Kidney epithelial cell (primary cell): Measurements from ENCODE around the gene CACNG4. TPM values are rescaled to one million over a fixed set of nuclear protein-coding genes. Genes with fewer than 3 reads are reported as not detected.

Source experiments
- DNase-seq: peaks from one replicate; pipeline ENCODE4 v3.0.0-alpha.2; 2010; ENCODE audit warnings: low read depth
- H3K27me3 ChIP-seq: 2 replicates; pipeline ENCODE4 v1.6.0; 2011; ENCODE audit warnings: low read length; ENCODE audit not compliant: control insufficient read depth, insufficient read depth
- H3K36me3 ChIP-seq: 2 replicates; pipeline ENCODE4 v1.5.1; 2011; ENCODE audit warnings: low read length; ENCODE audit not compliant: control insufficient read depth, insufficient read depth
- H3K4me3 ChIP-seq: 2 replicates; pipeline ENCODE4 v1.5.1; 2011; ENCODE audit warnings: low read depth, mild to moderate bottlenecking, control low read depth, low read length
- total RNA-seq: library from RNA; depleted of rRNA; stranded (reverse); fragments of >200 nt; gene quantifications from 2 replicates; pipeline ENCODE4 v1.2.3, GENCODE V29; 2015
- TF ChIP-seq, protein P1 (sequence below): IDR thresholded peaks from 2 replicates; pipeline ENCODE4 v1.5.1; 2011; ENCODE audit warnings: mild to moderate bottlenecking, moderate library complexity, low read length, control low read depth, inconsistent platforms; ENCODE audit not compliant: insufficient read depth, poor library complexity, severe bottlenecking

The CACNG4 gene
- total RNA-seq, 1 donor from 2014 or later: 0.84 TPM

DNA sequence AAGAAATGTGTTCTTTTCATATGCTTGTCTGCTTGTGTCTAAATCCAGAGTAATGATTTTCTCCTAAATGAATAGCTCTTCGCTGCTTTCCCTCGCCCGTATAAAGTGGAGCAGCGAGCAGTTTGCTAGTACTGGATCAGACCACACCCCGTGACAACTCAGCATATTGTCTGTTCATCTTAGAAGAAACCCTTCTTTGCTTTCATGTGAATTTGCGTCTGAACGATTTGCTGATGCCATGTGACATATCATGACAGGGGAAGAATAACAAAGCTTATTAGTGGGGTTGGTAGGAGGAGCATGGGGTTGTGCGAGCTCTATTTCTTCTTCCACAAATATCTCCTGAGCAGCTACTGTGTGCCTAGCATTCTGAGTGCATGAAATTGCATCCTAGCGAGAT, 44.1 kb upstream of the CACNG4 start:
- no peaks in the 10 kb centered on the region for H3K36me3 ChIP-seq
- TF ChIP-seq, protein P1, sequence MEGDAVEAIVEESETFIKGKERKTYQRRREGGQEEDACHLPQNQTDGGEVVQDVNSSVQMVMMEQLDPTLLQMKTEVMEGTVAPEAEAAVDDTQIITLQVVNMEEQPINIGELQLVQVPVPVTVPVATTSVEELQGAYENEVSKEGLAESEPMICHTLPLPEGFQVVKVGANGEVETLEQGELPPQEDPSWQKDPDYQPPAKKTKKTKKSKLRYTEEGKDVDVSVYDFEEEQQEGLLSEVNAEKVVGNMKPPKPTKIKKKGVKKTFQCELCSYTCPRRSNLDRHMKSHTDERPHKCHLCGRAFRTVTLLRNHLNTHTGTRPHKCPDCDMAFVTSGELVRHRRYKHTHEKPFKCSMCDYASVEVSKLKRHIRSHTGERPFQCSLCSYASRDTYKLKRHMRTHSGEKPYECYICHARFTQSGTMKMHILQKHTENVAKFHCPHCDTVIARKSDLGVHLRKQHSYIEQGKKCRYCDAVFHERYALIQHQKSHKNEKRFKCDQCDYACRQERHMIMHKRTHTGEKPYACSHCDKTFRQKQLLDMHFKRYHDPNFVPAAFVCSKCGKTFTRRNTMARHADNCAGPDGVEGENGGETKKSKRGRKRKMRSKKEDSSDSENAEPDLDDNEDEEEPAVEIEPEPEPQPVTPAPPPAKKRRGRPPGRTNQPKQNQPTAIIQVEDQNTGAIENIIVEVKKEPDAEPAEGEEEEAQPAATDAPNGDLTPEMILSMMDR: no peak
- peaks cover 5% of the 10 kb centered on the region for H3K27me3 ChIP-seq
- no peak for DNase-seq
- H3K4me3 ChIP-seq: no peak overlapping the region

DNA sequence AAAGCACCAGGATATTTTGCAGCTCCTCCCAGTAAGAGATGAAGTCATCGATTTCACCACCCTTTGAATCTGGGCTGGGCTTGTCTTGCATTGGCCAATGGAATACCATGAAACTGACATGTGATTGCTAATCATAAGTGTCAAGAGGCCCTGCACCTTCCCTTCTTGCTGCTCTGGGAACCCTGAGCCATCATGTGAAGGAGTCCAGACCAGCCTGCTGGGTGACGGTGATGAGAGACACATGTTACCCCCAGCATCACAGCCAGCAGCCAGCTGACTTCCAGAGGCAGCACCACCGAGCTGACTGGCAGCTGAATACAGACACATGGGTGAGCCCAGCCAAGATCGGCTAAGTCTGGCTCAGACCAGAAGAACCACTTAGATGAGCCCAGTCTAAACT, 43.6 kb upstream of the CACNG4 start:
- peaks cover 5% of the 10 kb centered on the region for H3K27me3 ChIP-seq
- no peak overlapping the region for H3K4me3 ChIP-seq
- TF ChIP-seq, protein P1: no peak
- DNase-seq: no peak
- H3K36me3 ChIP-seq: no peaks in the 10 kb centered on the region

DNA sequence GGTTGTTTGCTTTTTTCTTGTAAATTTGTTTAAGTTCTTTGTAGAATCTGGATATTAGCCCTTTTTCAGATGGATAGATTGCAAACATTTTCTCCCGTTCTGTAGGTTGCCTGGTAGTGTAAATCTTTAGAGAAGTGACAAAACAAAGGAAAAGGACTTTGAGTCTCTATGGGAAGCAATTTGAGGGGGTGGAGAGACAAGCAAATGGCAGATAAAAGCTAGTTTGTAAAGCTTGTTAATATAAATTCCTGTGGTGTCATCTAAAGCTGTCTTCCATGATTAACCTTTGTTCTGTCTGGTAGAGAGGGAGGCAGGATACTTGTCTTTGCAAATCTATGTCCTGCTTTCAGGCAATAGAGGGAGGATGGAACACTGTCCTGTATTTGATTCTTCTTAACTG, 40.6 kb upstream of the CACNG4 start:
- no peak for DNase-seq
- Histone ChIP-seq H3K27me3 (peaks cover 5% of the 10 kb centered on the region), H3K4me3 (no peak overlapping the region), H3K36me3 (no peaks in the 10 kb centered on the region)
- TF ChIP-seq, protein P1: no peak

DNA sequence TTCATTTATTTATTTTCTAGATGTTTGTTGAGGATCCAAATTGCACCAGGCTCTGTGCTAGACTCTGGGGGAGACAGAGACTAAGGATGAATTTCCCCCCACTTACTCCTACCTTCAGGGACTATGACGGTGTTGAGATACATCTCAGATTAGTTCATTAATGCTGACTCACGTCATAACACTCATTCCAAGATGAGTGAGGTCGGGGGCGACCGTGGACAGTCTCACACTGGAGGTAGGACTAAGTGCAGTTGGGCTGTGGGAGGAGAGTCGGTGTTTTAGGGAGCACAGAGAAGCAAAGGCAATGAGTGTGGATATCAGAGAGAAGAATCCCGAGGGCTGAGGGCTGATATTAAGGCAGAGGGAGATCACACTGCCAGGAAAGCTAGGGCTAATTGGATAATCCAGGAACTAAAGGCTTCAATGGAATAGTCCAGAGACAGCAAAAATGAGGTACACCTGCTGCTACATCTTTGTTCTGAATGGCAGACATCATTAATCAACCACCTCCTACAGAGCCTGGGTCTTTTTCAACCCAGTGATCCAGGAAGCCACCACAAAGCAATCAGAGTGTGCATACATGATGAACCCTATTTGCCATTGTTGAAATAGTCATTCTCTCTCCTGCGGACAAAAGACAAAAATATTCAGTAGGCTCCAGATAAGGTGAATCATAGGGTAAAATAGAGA, 38.6 kb upstream of the CACNG4 start:
- no peak for DNase-seq
- Histone ChIP-seq H3K36me3 (no peaks in the 10 kb centered on the region), H3K27me3 (peaks cover under 1% of the 10 kb centered on the region), H3K4me3 (no peak overlapping the region)
- TF ChIP-seq, protein P1: no peak

DNA sequence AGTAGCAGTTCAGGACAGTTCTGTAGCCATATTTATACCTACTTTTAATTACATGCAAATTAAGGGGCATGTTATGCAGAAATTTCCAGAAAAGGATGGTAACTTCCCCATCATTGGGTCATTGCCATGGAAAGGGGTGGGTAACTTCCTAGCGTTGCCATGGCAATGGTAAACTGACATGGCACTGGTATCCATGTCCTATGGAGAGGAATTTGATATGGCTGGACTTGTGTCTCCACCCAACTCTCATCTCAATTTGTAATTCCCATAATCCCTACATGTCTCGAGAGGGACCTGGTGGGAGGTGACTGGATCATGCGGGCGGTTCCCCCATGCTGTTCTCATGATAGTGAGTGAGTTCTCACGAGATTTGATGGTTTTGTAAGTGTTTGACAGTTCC, 35.6 kb upstream of the CACNG4 start:
- H3K27me3 ChIP-seq: no peaks in the 10 kb centered on the region
- TF ChIP-seq, protein P1: no peak
- no peak overlapping the region for H3K4me3 ChIP-seq

DNA sequence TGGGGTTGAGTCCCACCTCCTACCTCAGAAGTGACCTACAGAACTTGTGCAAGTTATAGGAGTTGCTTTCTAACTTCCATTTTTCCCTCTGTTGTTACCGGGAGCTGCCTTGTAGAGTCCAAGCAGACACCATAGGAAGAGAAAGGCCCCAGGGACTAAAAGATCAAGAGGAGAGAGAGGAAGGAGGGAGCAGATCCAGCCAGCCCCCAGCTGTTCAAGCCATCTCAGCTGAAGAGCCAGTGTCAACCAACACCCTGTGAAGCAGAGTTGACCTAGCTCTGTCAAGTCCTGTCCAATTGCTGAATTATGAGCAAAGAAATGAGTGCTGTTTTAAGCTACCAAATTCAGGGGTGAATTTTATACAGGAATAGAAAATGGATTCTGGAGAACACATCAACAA, 34.9 kb upstream of the CACNG4 start:
- no peak for DNase-seq
- Histone ChIP-seq H3K36me3 (no peaks in the 10 kb centered on the region), H3K4me3 (no peak overlapping the region), H3K27me3 (no peaks in the 10 kb centered on the region)
- TF ChIP-seq, protein P1: no peak

More for the DNA sequence above, 35.6 kb upstream of the CACNG4 start:
- DNase-seq: no peak
- no peaks in the 10 kb centered on the region for H3K36me3 ChIP-seq
